SK-N-SH treated with all-trans-retinoic acid at 6 μM for 48 hours (cell line): ENCODE data around the gene TCAP.

ENCODE experiments used
- ATAC-seq: fragments of 200-7000 bp; cut with Tn5 transposase; 3 replicates; pipeline ENCODE4 v1.9.1; 2020; ENCODE audit warnings: mild to moderate bottlenecking, moderate library complexity
- CSDC2 ChIP-seq: fragments of 250-450 bp; sonication (Bioruptor Pico); IDR thresholded peaks from 2 replicates; pipeline ENCODE4 v1.5.0; 2020; ENCODE audit warnings: mild to moderate bottlenecking, moderate library complexity
- CSRNP3 ChIP-seq: fragments of 250-450 bp; sonication (Bioruptor Pico); IDR thresholded peaks from 2 replicates; pipeline ENCODE4 v1.5.1; 2021; ENCODE audit warnings: mild to moderate bottlenecking, moderate library complexity
- ESRRG ChIP-seq: fragments of 250-450 bp; sonication (Bioruptor Pico); IDR thresholded peaks from 2 replicates; pipeline ENCODE4 v1.6.1; 2021; ENCODE audit warnings: mild to moderate bottlenecking
- ISL1 ChIP-seq: fragments of 250-450 bp; sonication (Bioruptor Pico); IDR thresholded peaks from 2 replicates; pipeline ENCODE4 v2.1.2; 2022; ENCODE audit warnings: mild to moderate bottlenecking, moderate library complexity
- PATZ1 ChIP-seq: fragments of 250-450 bp; sonication (Bioruptor Pico); IDR thresholded peaks from 2 replicates; pipeline ENCODE4 v1.8.0; 2020; ENCODE audit warnings: mild to moderate bottlenecking, moderate library complexity, borderline replicate concordance
- POU6F1 ChIP-seq: fragments of 250-450 bp; sonication (Bioruptor Pico); IDR thresholded peaks from 2 replicates; pipeline ENCODE4 v1.8.0; 2021; ENCODE audit warnings: low read depth, mild to moderate bottlenecking, moderate library complexity, borderline replicate concordance
- PPARA ChIP-seq: fragments of 250-450 bp; sonication (Bioruptor Pico); IDR thresholded peaks from 2 replicates; pipeline ENCODE4 v1.5.0; 2020; ENCODE audit warnings: mild to moderate bottlenecking, borderline replicate concordance
- TOX ChIP-seq: fragments of 250-450 bp; sonication (Bioruptor Pico); IDR thresholded peaks from 2 replicates; pipeline ENCODE4 v1.8.0; 2021; ENCODE audit warnings: mild to moderate bottlenecking, moderate library complexity, borderline replicate concordance
- ZFP3 ChIP-seq: fragments of 250-450 bp; sonication (Bioruptor Pico); IDR thresholded peaks from 2 replicates; pipeline ENCODE4 v1.5.0; 2020; ENCODE audit warnings: mild to moderate bottlenecking, moderate library complexity
- ZNF70 ChIP-seq: fragments of 450-650 bp; formaldehyde crosslinking; IDR thresholded peaks from 2 replicates; pipeline ENCODE4 v1.5.0; 2020; ENCODE audit warnings: mild to moderate bottlenecking, moderate library complexity
- ZNF8 ChIP-seq: fragments of 450-650 bp; formaldehyde crosslinking; IDR thresholded peaks from 2 replicates; pipeline ENCODE4 v1.5.0; 2020; ENCODE audit warnings: mild to moderate bottlenecking, moderate library complexity

Gene TCAP

GRCh38 chr17:39714234-39714633, 49.1 kb downstream of the TCAP start (continued):
- TF ChIP-seq PATZ1 (CRISPR knock-in tag) (no peak), ESRRG (CRISPR knock-in tag) (no peak), CSRNP3 (no peak), ZFP3 (CRISPR knock-in tag) (no peak), ZNF70 (CRISPR knock-in tag) (no peak), PPARA (CRISPR knock-in tag) (no peak), CSDC2 (CRISPR knock-in tag) (no peak), TOX (CRISPR knock-in tag) (no peak), ISL1 (CRISPR knock-in tag) (no peak), ZNF8 (CRISPR knock-in tag) (no peak)
- TF ChIP-seq, all 23 proteins: peak for 0

- ATAC-seq: no peak
- no peak for TF ChIP-seq ZNF70 (CRISPR knock-in tag)
- no peak for TF ChIP-seq POU6F1 (CRISPR knock-in tag)
- no peak for TF ChIP-seq PATZ1 (CRISPR knock-in tag)
- no peak for TF ChIP-seq ZNF8 (CRISPR knock-in tag)
These were observed 50.4 kb downstream of the TCAP start for GRCh38 chr17:39715375-39716072.
